A549 (cell line): ENCODE data around the gene NANOS2.

Experiments
- CHD2 ChIP-seq: fragments of 150-350 bp; IDR thresholded peaks from 2 replicates; pipeline ENCODE4 v1.6.1; 2014; ENCODE audit warnings: low read length; ENCODE audit not compliant: partially characterized antibody
- CTCF ChIP-seq: fragments of >200 bp; sonication (Bioruptor Twin); formaldehyde crosslinking; IDR thresholded peaks from 3 replicates; pipeline ENCODE4 v1.5.1; 2016
- E2F6 ChIP-seq: IDR thresholded peaks from 2 replicates; pipeline ENCODE4 v1.6.1; 2012; ENCODE audit warnings: low read depth, borderline replicate concordance
- MAFK ChIP-seq: fragments of 450-650 bp; IDR thresholded peaks from 2 replicates; pipeline ENCODE4 v1.6.1; 2014; ENCODE audit not compliant: partially characterized antibody
- MAX ChIP-seq: IDR thresholded peaks from 2 replicates; pipeline ENCODE4 v1.6.1; 2012
- POLR2A ChIP-seq: IDR thresholded peaks from 2 replicates; pipeline ENCODE4 v1.6.1; 2012; ENCODE audit warnings: mild to moderate bottlenecking, low read length
- RCOR1 ChIP-seq: fragments of 150-350 bp; IDR thresholded peaks from 2 replicates; pipeline ENCODE4 v1.6.1; 2014; ENCODE audit warnings: antibody characterized with exemption, low read length, low read depth
- REST ChIP-seq: fragments of 200-600 bp; sonication (generic); IDR thresholded peaks from 2 replicates; pipeline ENCODE4 v1.6.1; 2016; ENCODE audit warnings: antibody characterized with exemption, mild to moderate bottlenecking, moderate library complexity
- RFX5 ChIP-seq: fragments of 450-650 bp; IDR thresholded peaks from 2 replicates; pipeline ENCODE4 v1.7.1; 2014; ENCODE audit warnings: antibody characterized with exemption, mild to moderate bottlenecking, moderate library complexity
- USF2 ChIP-seq: fragments of 450-650 bp; IDR thresholded peaks from 2 replicates; pipeline ENCODE4 v1.6.1; 2014; ENCODE audit warnings: antibody characterized with exemption

- TF ChIP-seq USF2 (no peak), RFX5 (no peak), POLR2A (no peak), CTCF (no peak), CHD2 (no peak), MAFK (no peak), MAX (no peak), E2F6 (no peak), RCOR1 (no peak), REST (no peak)
Measured at GRCh38 chr19:45901432-45901911, 13.1 kb downstream of the NANOS2 start.
